Effector memory CD8-positive, alpha-beta T cell (primary cell): ENCODE results near the gene PPP1R15B.

ENCODE experiments used
- ATAC-seq: fragments of 150-1000 bp; cut with Tn5 transposase; replicated peaks from 2 replicates; pipeline ENCODE4 v1.10.0; 2021; ENCODE audit warnings: mild to moderate bottlenecking, moderate library complexity
- DNase-seq, 3 experiments: peaks; one replicate each; pipeline ENCODE4 v3.0.0; 2021
- H3K27ac Mint-ChIP-seq, 2 donors: one replicate each; pipeline ENCODE4 v1.8.0; 2022; ENCODE audit warnings: mild to moderate bottlenecking in 2 of 2, mixed read lengths in 2 of 2, moderate library complexity in 2 of 2
- H3K27me3 Mint-ChIP-seq, 2 donors: one replicate each; pipeline ENCODE4 v1.8.0; 2022; ENCODE audit warnings: mixed read lengths in 2 of 2
- H3K36me3 Mint-ChIP-seq: one replicate; pipeline ENCODE4 v1.8.0; 2022; ENCODE audit warnings: mild to moderate bottlenecking, moderate library complexity, mixed read lengths; ENCODE audit not compliant: insufficient read depth
- H3K4me1 Mint-ChIP-seq, 2 donors: one replicate each; pipeline ENCODE4 v1.8.0; 2022; ENCODE audit warnings: low read depth in 2 of 2, mixed read lengths in 2 of 2
- H3K4me3 Mint-ChIP-seq, 2 donors: one replicate each; pipeline ENCODE4 v1.8.0; 2022; ENCODE audit warnings: mild to moderate bottlenecking in 2 of 2, mixed read lengths in 2 of 2, moderate library complexity in 2 of 2
- H3K9me3 Mint-ChIP-seq, 2 donors: one replicate each; pipeline ENCODE4 v1.8.0; 2022; ENCODE audit warnings: mixed read lengths in 2 of 2

The PPP1R15B gene

DNA sequence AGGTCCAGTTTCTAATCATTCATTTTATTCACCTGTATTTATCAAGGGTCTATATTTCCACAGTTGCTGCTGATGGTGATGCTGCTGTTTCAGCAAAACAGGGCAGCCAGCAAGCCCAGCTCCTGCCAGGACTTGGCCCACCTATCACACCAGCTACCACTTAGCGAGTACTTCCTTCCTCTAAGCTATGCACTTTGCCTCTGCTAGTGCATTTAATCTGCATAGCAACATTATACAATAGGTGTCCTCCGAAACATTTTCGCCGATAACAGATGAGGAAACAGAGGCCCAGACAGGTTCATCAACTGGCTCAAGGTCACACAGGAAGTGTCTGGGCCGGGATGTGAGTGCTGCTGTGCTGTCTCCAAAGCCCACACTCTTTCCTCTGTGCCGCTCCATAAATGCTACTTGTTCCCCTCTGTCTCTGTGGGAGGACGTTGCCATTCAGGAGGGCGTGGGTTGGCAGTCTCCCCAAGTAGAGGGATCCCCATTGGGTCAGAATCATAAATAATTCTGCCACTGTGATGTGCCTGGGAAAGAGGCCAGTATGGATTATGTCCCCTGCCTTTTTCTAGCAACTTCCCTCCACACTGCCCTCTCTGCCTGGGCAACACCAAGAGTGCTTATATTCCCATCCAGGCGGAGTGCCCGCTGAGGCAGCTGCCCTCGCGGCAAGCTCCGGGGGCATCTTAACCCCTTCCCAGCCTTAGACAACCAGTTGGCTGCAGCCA, 42.5 kb downstream of the PPP1R15B start:
- Mint-ChIP-seq H3K4me1 (peaks cover 0 to 7% of the 10 kb centered on the region in 2 donors), H3K27me3 (peaks cover 6 to 11% of the 10 kb centered on the region in 2 donors), H3K36me3 (no peaks in the 10 kb centered on the region), H3K27ac (no peak overlapping the region), H3K9me3 (no peaks in the 10 kb centered on the region), H3K4me3 (no peak overlapping the region)
- peak; percentile 43 for ATAC-seq
- no peak for DNase-seq

DNA sequence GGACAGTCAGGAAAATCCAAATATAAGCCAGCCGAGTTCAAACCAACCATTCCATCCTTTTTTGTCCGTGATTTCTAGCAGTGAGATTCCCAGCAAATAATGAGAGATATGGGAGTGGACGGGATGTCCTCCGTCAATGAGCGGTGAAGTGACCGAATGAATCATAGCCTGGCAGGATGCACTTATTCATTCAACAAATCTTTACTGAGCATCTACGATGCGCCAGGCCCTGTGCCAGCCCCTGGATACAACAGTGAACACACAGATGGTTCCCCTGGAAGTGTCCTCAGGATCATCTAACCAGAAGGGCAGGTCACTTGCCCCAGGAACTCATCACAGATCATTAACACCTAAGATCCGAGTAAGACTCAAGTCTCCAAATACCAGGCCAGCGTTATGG, 43.7 kb downstream of the PPP1R15B start:
- no peak for ATAC-seq

DNA sequence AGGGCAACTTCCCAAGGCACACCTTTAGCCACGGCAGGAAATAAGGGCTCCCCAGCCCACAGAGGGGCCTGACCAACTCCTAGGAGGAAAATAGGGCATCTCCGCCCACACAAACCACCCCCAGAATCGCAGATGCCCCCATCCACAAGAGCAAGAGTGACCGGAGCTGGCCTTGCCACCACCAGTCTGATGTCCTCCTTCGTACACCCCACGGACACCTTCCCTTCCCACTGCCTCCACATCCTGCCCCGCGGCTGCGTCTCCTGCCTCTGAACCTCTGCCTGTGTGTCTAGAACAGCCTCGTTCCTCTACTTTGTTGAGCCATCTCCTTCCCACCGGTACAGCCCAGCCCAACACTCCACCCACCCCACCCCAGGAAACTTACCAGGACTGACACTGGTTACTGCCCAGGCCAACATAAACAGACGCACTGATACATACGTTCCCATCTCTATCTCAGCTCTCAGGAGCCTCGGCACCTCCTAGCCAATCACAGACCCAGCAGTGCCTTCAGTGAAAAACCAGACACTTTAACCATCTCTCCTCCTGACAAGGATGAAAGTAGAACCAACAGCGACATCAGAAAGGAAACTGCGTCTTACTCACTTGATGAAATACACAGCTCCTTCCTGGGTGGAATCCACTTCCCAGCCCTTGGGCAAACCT, 44.3 kb downstream of the PPP1R15B start:
- no peak overlapping the region for H3K4me3 Mint-ChIP-seq
- H3K4me1 Mint-ChIP-seq: peaks cover 6 to 16% of the 10 kb centered on the region in 2 donors
- DNase-seq (no peak), ATAC-seq (no peak)
- H3K36me3 Mint-ChIP-seq: peaks cover 3% of the 10 kb centered on the region
- H3K27ac Mint-ChIP-seq: peak overlapping the region; percentile 10 to 13
- peaks cover 6 to 11% of the 10 kb centered on the region in 2 donors for H3K27me3 Mint-ChIP-seq
- no peaks in the 10 kb centered on the region for H3K9me3 Mint-ChIP-seq

More for the DNA sequence above, 43.7 kb downstream of the PPP1R15B start:
- Mint-ChIP-seq H3K36me3 (peaks cover 3% of the 10 kb centered on the region), H3K27me3 (peaks cover 6 to 11% of the 10 kb centered on the region in 2 donors), H3K27ac (peak overlapping the region in 1 of 2 donors; percentile 10), H3K9me3 (no peaks in the 10 kb centered on the region), H3K4me3 (no peak overlapping the region), H3K4me1 (peaks cover 6 to 16% of the 10 kb centered on the region in 2 donors)
- no peak for DNase-seq

DNA sequence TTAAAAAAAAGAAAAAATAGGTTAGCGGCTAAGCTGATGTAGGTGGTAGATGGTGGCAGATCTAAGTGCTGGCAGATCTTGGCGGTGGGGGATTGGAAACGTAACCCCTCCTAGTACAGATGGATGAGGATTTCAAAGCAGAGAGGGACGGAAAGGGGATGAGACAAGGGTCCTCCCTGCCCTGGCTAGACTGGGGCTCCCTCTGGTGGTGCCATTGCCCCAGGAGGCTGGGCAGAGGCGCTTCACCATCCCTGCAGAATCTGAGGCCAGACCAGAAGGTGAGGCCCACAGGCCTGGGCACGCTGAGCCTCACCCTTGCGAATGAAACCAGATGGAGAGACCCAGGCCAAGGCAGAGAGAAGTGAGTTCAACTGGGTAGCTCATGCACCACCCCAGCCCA, 44.9 kb downstream of the PPP1R15B start:
- Mint-ChIP-seq H3K36me3 (peaks cover 3% of the 10 kb centered on the region), H3K4me3 (no peak overlapping the region), H3K27me3 (peaks cover 6 to 11% of the 10 kb centered on the region in 2 donors), H3K27ac (peak overlapping the region in 1 of 2 donors; percentile 13), H3K4me1 (peaks cover 6 to 16% of the 10 kb centered on the region in 2 donors), H3K9me3 (no peaks in the 10 kb centered on the region)
- DNase-seq (no peak), ATAC-seq (no peak)

DNA sequence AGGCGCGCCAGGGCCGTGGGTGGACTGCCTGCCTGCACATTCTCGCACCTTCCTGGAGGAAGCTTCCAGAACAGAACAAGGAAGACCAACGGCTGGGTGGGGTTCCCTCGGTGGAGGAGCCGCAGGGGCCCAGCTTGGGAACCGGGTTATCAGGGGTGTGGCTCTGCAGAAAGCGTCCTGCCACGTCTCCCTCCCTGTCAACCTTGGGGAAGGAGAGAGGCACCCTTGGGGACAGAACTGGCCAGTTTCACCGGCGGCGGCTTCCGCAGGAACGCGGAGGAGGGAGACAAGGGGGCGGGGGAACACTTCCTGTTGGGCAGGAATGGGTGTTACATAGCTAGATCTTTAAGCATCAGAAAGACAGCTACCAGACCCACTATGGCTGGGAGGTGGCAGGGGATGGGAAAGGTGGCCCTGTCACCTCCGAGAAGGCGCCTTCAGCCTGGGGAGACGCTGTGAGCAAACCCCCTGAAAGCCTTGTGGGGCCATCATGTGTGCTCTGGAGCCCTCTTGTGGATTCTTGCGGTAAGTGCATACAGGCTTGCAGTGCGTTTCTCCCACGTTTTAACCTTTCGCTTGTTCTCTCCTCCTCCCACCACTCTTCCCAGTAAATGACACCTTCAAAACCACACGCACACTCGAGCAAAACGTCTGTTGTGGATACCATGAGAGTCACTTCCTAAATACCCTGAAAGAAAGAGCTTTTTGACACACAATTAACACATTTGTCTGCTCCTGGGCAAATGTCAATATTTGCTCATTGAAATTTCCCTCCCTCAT, 48.1 kb downstream of the PPP1R15B start:
- H3K4me3 Mint-ChIP-seq: peak overlapping the region; percentile 64 to 87
- ATAC-seq (peak; percentile 93), DNase-seq (peak; percentile 63 to 70 (median 69))
- H3K4me1 Mint-ChIP-seq: peaks cover 6 to 10% of the 10 kb centered on the region in 2 donors
- no peaks in the 10 kb centered on the region for H3K9me3 Mint-ChIP-seq
- H3K27ac Mint-ChIP-seq: peak overlapping the region; percentile 50 to 86
- peaks cover 3% of the 10 kb centered on the region for H3K36me3 Mint-ChIP-seq
- H3K27me3 Mint-ChIP-seq: peaks cover 6 to 21% of the 10 kb centered on the region in 2 donors

DNA sequence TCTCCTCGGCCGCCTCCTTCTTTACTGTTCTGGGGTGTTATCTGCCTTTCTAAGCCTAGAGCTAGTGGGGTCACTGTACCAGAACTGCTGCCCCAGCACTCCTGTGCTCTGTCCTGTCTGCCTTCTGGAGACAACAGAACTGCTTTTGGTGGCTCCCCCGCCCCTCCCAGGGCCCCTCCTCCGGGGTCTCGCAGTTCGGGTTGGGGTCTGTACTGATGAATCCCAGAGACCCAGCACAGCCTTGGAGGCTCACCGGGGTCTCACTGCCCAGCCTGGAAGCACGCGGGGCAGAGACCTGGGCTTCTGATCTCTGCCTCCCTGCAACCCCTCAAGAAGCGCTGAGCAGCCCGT, 48.7 kb downstream of the PPP1R15B start:
- peaks cover 3% of the 10 kb centered on the region for H3K36me3 Mint-ChIP-seq
- H3K27me3 Mint-ChIP-seq: peaks cover 6 to 23% of the 10 kb centered on the region in 2 donors
- no peaks in the 10 kb centered on the region for H3K9me3 Mint-ChIP-seq
- peak overlapping the region; percentile 50 to 86 for H3K27ac Mint-ChIP-seq
- H3K4me1 Mint-ChIP-seq: peaks cover 6 to 10% of the 10 kb centered on the region in 2 donors
- peak overlapping the region; percentile 64 to 87 for H3K4me3 Mint-ChIP-seq
- ATAC-seq: no peak
- DNase-seq: no peak

DNA sequence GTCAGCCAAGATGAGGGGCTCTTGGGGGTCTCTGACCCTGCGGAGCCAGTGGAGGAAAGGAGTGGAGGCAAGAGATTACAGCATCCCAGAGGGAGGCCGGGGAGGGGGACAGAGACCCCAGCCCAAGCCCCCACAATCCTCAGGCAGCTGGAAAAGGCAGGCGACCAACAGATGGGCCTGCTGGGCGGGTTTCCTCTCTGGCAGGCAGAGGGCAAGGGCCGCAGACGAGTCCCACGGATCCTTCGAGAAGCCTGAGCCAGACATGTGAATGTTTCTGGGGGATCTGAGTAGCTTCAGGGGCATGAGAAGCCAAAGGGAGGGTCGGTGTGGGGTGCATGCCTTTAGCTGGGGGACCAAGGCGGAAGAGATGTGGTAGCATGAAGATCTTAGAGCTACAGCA, 49.8 kb downstream of the PPP1R15B start:
- no peak for DNase-seq
- Mint-ChIP-seq H3K27me3 (peaks cover 6 to 22% of the 10 kb centered on the region in 2 donors), H3K9me3 (no peaks in the 10 kb centered on the region), H3K36me3 (peaks cover 3% of the 10 kb centered on the region), H3K4me3 (peak overlapping the region in 1 of 2 donors; percentile 28), H3K4me1 (peaks cover 6 to 13% of the 10 kb centered on the region in 2 donors), H3K27ac (no peak overlapping the region)
- no peak for ATAC-seq

DNA sequence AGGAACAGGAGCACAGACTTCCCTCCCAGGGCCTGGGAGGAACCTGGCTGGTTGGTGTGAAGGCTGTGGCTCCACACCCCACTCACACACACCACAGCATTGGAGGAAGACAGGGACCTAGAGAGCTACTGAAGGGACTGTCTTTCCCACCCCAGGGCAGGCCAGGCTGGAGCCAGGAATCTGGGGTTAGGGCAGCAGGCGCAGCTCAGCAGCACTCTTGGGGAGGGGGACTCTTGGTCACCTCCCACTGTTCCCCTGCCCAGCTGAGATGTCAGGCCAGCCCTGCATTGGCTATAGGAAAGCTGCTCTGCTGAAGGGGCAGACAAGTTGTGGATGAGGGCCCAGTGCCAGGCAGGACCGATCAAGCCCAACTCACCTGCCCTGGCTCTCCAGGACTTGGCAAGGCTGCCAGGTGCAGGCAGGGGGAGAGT, 50.3 kb downstream of the PPP1R15B start:
- Mint-ChIP-seq H3K36me3 (peaks cover 3% of the 10 kb centered on the region), H3K27me3 (peaks cover 5 to 22% of the 10 kb centered on the region in 2 donors), H3K4me1 (peaks cover 6 to 13% of the 10 kb centered on the region in 2 donors), H3K27ac (no peak overlapping the region), H3K9me3 (no peaks in the 10 kb centered on the region), H3K4me3 (peak overlapping the region in 1 of 2 donors; percentile 28)
- no peak for ATAC-seq
- no peak for DNase-seq

DNA sequence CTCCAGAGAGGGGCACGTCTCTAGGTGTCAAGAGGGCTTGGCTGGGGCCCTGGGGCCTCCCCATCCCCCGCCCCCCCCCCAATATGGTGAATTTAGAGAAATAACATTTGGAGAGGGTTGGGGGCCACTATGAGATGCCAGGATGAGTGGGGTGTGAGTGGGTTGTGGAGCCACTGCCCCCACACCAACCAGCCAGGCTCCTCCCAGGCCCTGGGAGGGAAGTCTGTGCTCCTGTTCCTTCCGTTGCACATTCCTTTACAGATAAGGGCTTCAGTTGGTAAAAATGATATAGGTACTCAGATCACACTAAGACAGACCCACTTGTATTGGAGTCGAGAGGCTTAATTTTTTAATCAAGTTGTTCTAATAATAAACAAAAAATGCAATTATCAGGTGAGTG, 51.3 kb downstream of the PPP1R15B start:
- no peak for DNase-seq

DNA sequence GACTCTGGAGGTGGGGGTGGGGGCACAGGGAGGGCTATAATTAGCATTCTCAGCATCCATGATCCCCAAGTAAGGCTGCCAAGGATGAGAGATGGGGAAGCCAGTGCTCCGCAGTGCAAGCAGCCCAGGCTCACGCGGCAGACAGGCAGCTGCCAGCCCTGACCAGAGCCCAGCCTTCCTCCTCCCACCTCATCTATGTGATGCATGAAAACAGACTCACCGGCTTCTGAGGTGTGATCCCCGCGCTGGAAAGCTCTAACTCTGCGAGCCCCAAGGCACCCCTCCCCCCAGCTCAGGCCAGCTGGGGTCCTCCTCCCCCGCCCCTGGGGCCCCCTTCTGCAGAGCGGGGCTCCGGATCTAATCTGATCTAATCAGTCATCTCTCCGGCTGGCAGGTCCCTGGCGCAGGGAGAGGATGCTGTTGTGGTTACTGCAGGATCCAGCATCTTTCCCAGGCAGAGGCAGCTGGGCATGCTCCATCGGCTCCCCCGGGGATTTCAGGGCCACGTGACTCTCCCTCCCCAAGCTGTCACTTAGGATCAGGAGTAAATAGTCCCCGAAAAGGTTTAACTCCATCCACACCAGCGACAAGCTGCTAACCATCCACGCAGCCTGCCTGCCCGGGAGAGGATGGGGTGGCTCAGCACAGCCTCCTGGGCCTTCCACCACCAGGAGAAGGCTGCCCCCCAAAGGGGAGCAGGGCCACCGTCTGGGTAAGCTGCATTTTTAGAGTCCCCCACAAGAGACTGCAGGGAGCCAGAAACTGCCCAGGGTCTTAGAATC, 52.0 kb downstream of the PPP1R15B start, which contains the start of gene PLEKHA6:
Gene PLEKHA6, minus strand, starts transcription at position 456 of the 782 bp plus-strand sequence. CDS start 86,202 bp downstream, outside the sequence.
- DNase-seq (no peak), ATAC-seq (no peak)
- Mint-ChIP-seq H3K9me3 (no peaks in the 10 kb centered on the region), H3K4me1 (peaks cover 6 to 13% of the 10 kb centered on the region in 2 donors), H3K27me3 (peaks cover 0 to 25% of the 10 kb centered on the region in 2 donors), H3K27ac (no peak within 1 kb of the TSS), H3K4me3 (no peak within 1 kb of the TSS), H3K36me3 (peaks cover 3% of the 10 kb centered on the region)

More for the DNA sequence above, 51.3 kb downstream of the PPP1R15B start:
- H3K9me3 Mint-ChIP-seq: no peaks in the 10 kb centered on the region
- peaks cover 3% of the 10 kb centered on the region for H3K36me3 Mint-ChIP-seq
- peaks cover 6 to 13% of the 10 kb centered on the region in 2 donors for H3K4me1 Mint-ChIP-seq
- ATAC-seq: no peak
- no peak overlapping the region for H3K4me3 Mint-ChIP-seq
- no peak overlapping the region for H3K27ac Mint-ChIP-seq
- H3K27me3 Mint-ChIP-seq: peaks cover 0 to 22% of the 10 kb centered on the region in 2 donors

DNA sequence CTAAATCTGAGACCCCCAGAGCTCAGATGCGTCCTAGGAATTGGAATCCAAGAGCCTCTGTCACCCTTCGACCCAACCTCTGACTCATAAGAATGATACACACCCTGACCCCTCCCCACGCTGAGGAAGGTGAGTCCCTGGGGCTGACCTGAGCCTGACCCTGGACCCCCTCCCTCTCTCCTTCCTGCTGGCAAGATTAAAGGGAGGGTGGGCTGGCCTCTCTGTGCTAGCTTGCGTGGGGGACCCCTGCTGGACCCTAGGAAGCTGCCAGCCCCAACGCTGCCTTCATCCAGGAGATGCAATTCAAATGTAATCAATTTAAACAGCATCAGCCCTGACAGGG, 52.5 kb downstream of the PPP1R15B start:
- Mint-ChIP-seq H3K4me3 (no peak overlapping the region), H3K36me3 (peaks cover 3% of the 10 kb centered on the region), H3K4me1 (peaks cover 6 to 12% of the 10 kb centered on the region in 2 donors), H3K9me3 (no peaks in the 10 kb centered on the region), H3K27ac (no peak overlapping the region), H3K27me3 (peaks cover 0 to 31% of the 10 kb centered on the region in 2 donors)
- DNase-seq (no peak), ATAC-seq (no peak)

DNA sequence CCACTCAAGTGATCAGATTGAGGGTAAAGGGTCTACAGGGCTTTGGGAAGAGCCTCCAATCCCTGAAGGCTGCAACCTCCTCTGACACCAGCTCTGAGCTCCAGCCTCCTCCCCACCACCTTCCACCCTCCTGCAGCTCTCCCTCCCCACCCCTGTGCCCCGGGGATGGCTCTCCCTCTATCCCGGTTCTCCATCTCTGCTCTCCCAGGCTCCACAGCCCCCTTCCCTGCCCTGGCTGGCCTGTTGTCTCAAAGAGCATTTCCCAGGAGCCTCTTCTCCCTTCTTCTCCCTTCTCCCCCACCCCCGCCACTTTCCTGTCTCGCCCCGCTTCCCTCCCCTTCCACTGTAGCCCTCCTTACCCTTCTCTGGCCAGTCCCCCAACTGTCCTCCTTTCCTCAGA, 53.0 kb downstream of the PPP1R15B start:
- Mint-ChIP-seq H3K36me3 (peaks cover 3% of the 10 kb centered on the region), H3K4me3 (no peak overlapping the region), H3K27ac (no peak overlapping the region), H3K9me3 (no peaks in the 10 kb centered on the region), H3K4me1 (peaks cover under 1 to 7% of the 10 kb centered on the region in 2 donors), H3K27me3 (peaks cover 0 to 31% of the 10 kb centered on the region in 2 donors)
- ATAC-seq (no peak), DNase-seq (no peak)
